WTC11 (cell line): ENCODE results near the gene MYL5. TPM values are rescaled to one million over a fixed set of nuclear protein-coding genes. Genes with fewer than 3 reads are reported as not detected.

Source experiments
- ATAC-seq: fragments of 200-7000 bp; cut with Tn5 transposase; 2 replicates; pipeline ENCODE4 v1.10.0; 2021; ENCODE audit warnings: mild to moderate bottlenecking, moderate library complexity
- CTCF ChIA-PET: fragments of 300-600 bp; sonication (Branson Sonifier 250); formaldehyde crosslinking; loops from one replicate; lab custom pipeline; 2021; ENCODE audit warnings: antibody characterized with exemption; lab: Charles Lee
- POLR2A ChIA-PET: fragments of 350-600 bp; sonication (Branson Sonifier 250); formaldehyde crosslinking; loops from one replicate; lab custom pipeline; 2021; ENCODE audit warnings: antibody characterized with exemption; lab: Charles Lee
- DNase-seq: peaks from one replicate; pipeline ENCODE4 v3.0.0; 2021; ENCODE audit warnings: low spot score
- H3K27ac Mint-ChIP-seq: 2 replicates; pipeline ENCODE4 v1.8.0; 2021; ENCODE audit warnings: mixed read lengths
- H3K27me3 Mint-ChIP-seq: 2 replicates; pipeline ENCODE4 v1.8.0; 2021; ENCODE audit warnings: low read depth, mild to moderate bottlenecking, moderate library complexity, mixed read lengths
- H3K36me3 Mint-ChIP-seq: 2 replicates; pipeline ENCODE4 v1.8.0; 2021; ENCODE audit warnings: mixed read lengths
- H3K4me1 Mint-ChIP-seq: 2 replicates; pipeline ENCODE4 v1.8.0; 2022; ENCODE audit warnings: mixed read lengths
- H3K4me3 Mint-ChIP-seq: 2 replicates; pipeline ENCODE4 v1.8.0; 2021; ENCODE audit warnings: mild to moderate bottlenecking, moderate library complexity, mixed read lengths
- H3K9me3 Mint-ChIP-seq: 2 replicates; pipeline ENCODE4 v1.8.0; 2021; ENCODE audit warnings: mixed read lengths
- AR ChIP-seq: fragments of 250-450 bp; sonication (Bioruptor Pico); IDR thresholded peaks from 2 replicates; pipeline ENCODE4 v1.9.0; 2021; ENCODE audit warnings: mild to moderate bottlenecking
- ATF3 ChIP-seq: sonication (generic); formaldehyde crosslinking; conservative IDR thresholded peaks from 2 replicates; pipeline ENCODE4 v1.8.1; 2022; ENCODE audit warnings: mild to moderate bottlenecking, missing genetic modification reagents
- CREM ChIP-seq: sonication (generic); formaldehyde crosslinking; IDR thresholded peaks from 2 replicates; pipeline ENCODE4 v1.8.1; 2022; ENCODE audit warnings: mild to moderate bottlenecking, missing genetic modification reagents, moderate library complexity
- CTCF ChIP-seq: fragments of 200-600 bp; IDR thresholded peaks from 2 replicates; pipeline ENCODE4 v1.8.0; 2022; ENCODE audit warnings: antibody characterized with exemption
- ELF4 ChIP-seq: sonication (generic); formaldehyde crosslinking; IDR thresholded peaks from 2 replicates; pipeline ENCODE4 v1.8.1; 2022; ENCODE audit warnings: low read depth, mild to moderate bottlenecking, moderate library complexity, missing genetic modification reagents
- HMGA2 ChIP-seq: fragments of 250-450 bp; sonication (Bioruptor Pico); IDR thresholded peaks from 2 replicates; pipeline ENCODE4 v1.4.0; 2021; ENCODE audit warnings: mild to moderate bottlenecking, moderate library complexity
- IRF1 ChIP-seq: sonication (generic); formaldehyde crosslinking; IDR thresholded peaks from 2 replicates; pipeline ENCODE4 v1.8.0; 2023; ENCODE audit warnings: missing genetic modification reagents
- NFE2L1 ChIP-seq: sonication (generic); formaldehyde crosslinking; IDR thresholded peaks from 2 replicates; pipeline ENCODE4 v1.8.1; 2023; ENCODE audit warnings: missing genetic modification reagents
- OVOL2 ChIP-seq: fragments of 250-450 bp; sonication (Bioruptor Pico); IDR thresholded peaks from 2 replicates; pipeline ENCODE4 v1.9.0; 2021; ENCODE audit warnings: mild to moderate bottlenecking, borderline replicate concordance
- RELA ChIP-seq: sonication (generic); formaldehyde crosslinking; IDR thresholded peaks from 2 replicates; pipeline ENCODE4 v1.8.1; 2022; ENCODE audit warnings: missing genetic modification reagents, mild to moderate bottlenecking, borderline replicate concordance
- SMAD4 ChIP-seq: sonication (generic); formaldehyde crosslinking; IDR thresholded peaks from 2 replicates; pipeline ENCODE4 v1.8.0; 2022; ENCODE audit warnings: mild to moderate bottlenecking, missing genetic modification reagents
- TEAD1 ChIP-seq: sonication (generic); formaldehyde crosslinking; IDR thresholded peaks from 2 replicates; pipeline ENCODE4 v1.8.0; 2022; ENCODE audit warnings: mild to moderate bottlenecking, missing genetic modification reagents
- USF1 ChIP-seq: sonication (generic); formaldehyde crosslinking; IDR thresholded peaks from 2 replicates; pipeline ENCODE4 v1.8.0; 2022; ENCODE audit warnings: mild to moderate bottlenecking, missing genetic modification reagents
- USF2 ChIP-seq: sonication (generic); formaldehyde crosslinking; IDR thresholded peaks from 2 replicates; pipeline ENCODE4 v1.8.1; 2023; ENCODE audit warnings: mild to moderate bottlenecking, missing genetic modification reagents, moderate library complexity
- ZMAT4 ChIP-seq: fragments of 250-450 bp; sonication (Bioruptor Pico); IDR thresholded peaks from 2 replicates; pipeline ENCODE4 v1.9.0; 2021; ENCODE audit warnings: mild to moderate bottlenecking
- ZNF121 ChIP-seq: sonication (generic); formaldehyde crosslinking; IDR thresholded peaks from 2 replicates; pipeline ENCODE4 v1.8.0; 2023; ENCODE audit warnings: missing genetic modification reagents
- ZNF219 ChIP-seq: sonication (generic); formaldehyde crosslinking; IDR thresholded peaks from 2 replicates; pipeline ENCODE4 v1.8.0; 2023; ENCODE audit warnings: missing genetic modification reagents, mild to moderate bottlenecking, borderline replicate concordance
- ZNF232 ChIP-seq: sonication (generic); formaldehyde crosslinking; IDR thresholded peaks from 2 replicates; pipeline ENCODE4 v1.8.0; 2022; ENCODE audit warnings: mild to moderate bottlenecking, missing genetic modification reagents
- ZNF317 ChIP-seq: sonication (generic); formaldehyde crosslinking; IDR thresholded peaks from 2 replicates; pipeline ENCODE4 v1.8.1; 2023; ENCODE audit warnings: low read depth, mild to moderate bottlenecking, moderate library complexity, missing genetic modification reagents, borderline replicate concordance
- ZNF396 ChIP-seq: fragments of 250-450 bp; sonication (Bioruptor Pico); IDR thresholded peaks from 2 replicates; pipeline ENCODE4 v1.8.0; 2021; ENCODE audit warnings: mild to moderate bottlenecking, moderate library complexity, borderline replicate concordance
- ZNF423 ChIP-seq: fragments of 250-450 bp; sonication (Bioruptor Pico); IDR thresholded peaks from 2 replicates; pipeline ENCODE4 v2.1.2; 2022; ENCODE audit warnings: mild to moderate bottlenecking, moderate library complexity
- ZNF512 ChIP-seq: sonication (generic); formaldehyde crosslinking; IDR thresholded peaks from 2 replicates; pipeline ENCODE4 v1.8.1; 2022; ENCODE audit warnings: missing genetic modification reagents, borderline replicate concordance
- ZNF671 ChIP-seq: fragments of 250-450 bp; sonication (Bioruptor Pico); IDR thresholded peaks from 2 replicates; pipeline ENCODE4 v1.8.0; 2021; ENCODE audit warnings: mild to moderate bottlenecking
- total RNA-seq: library from RNA; stranded (reverse); gene quantifications from 3 replicates; pipeline ENCODE4 v1.2.3, GENCODE V29; 2021

The MYL5 gene
- total RNA-seq, 1 experiment from 2014 or later = 22.2 TPM

- Mint-ChIP-seq H3K27me3 (peaks cover 4% of the 10 kb centered on the region; the same call in 1 of the 2 replicates), H3K4me3 (no peak overlapping the region), H3K36me3 (peaks cover 27% of the 10 kb centered on the region), H3K9me3 (peaks cover 11% of the 10 kb centered on the region)
- ChIA-PET POLR2A (no interaction called here), CTCF (interaction anchor here (0.9 to 2.4 kb wide), 2 partner anchors 26 to 33 kb away, joined by 3 to 7 read pairs; no protein-coding TSS in a partner anchor)
- TF ChIP-seq CTCF (no peak), ATF3 (CRISPR knock-in tag) (no peak), IRF1 (no peak), ELF4 (CRISPR knock-in tag) (no peak), ZNF423 (no peak), ZNF232 (CRISPR knock-in tag) (no peak), ZNF219 (no peak), ZMAT4 (CRISPR knock-in tag) (no peak)
- TF ChIP-seq, all 79 proteins: peak for 0
- ATAC-seq (no peak), DNase-seq (no peak)
- no peak overlapping the region for H3K27ac Mint-ChIP-seq
- H3K4me1 Mint-ChIP-seq = peaks cover 10% of the 10 kb centered on the region; the same call in 1 of the 2 replicates
Observed at GRCh38 chr4:709348-709747, 35.0 kb downstream of the MYL5 start.

GRCh38 chr4:710116-710515 is 35.8 kb downstream of the MYL5 start:
- ChIA-PET CTCF (interaction anchor here (0.9 to 2.4 kb wide), 3 partner anchors 26 to 33 kb away, joined by 3 to 7 read pairs (median 3); no protein-coding TSS in a partner anchor), POLR2A (no interaction called here)
- Mint-ChIP-seq H3K27ac (no peak overlapping the region), H3K36me3 (peaks cover 30% of the 10 kb centered on the region), H3K4me1 (peaks cover 10% of the 10 kb centered on the region; the same call in 1 of the 2 replicates), H3K9me3 (peaks cover 11% of the 10 kb centered on the region), H3K27me3 (no peaks in the 10 kb centered on the region; the same call in 1 of the 2 replicates), H3K4me3 (no peak overlapping the region)
- TF ChIP-seq ZNF396 (no peak), HMGA2 (CRISPR knock-in tag) (no peak), USF2 (CRISPR knock-in tag) (0 out of 2 replicates have a peak, but pooled peaks have one; percentile 9)
- DNase-seq = no peak
- ATAC-seq = no peak

- no peak overlapping the region for H3K4me3 Mint-ChIP-seq
- ChIA-PET CTCF (interaction anchor here (1.4 kb wide), 1 partner anchor 27 kb away, joined by 3 read pairs; no protein-coding TSS in a partner anchor), POLR2A (interaction anchor here (0.7 kb wide), 1 partner anchor 373 kb away, joined by 3 read pairs; no protein-coding TSS in a partner anchor)
- no peaks in the 10 kb centered on the region for H3K27me3 Mint-ChIP-seq
- ATAC-seq (0 out of 2 replicates have a peak, but pooled peaks have one; percentile 17), DNase-seq (no peak)
- peaks cover 10% of the 10 kb centered on the region; the same call in 1 of the 2 replicates for H3K4me1 Mint-ChIP-seq
- peaks cover 11% of the 10 kb centered on the region for H3K9me3 Mint-ChIP-seq
- H3K27ac Mint-ChIP-seq = no peak overlapping the region
- peaks cover 30% of the 10 kb centered on the region for H3K36me3 Mint-ChIP-seq
- no peak for TF ChIP-seq OVOL2 (CRISPR knock-in tag)
- no peak for TF ChIP-seq RELA (CRISPR knock-in tag)
- TF ChIP-seq SMAD4 (CRISPR knock-in tag) = no peak
- TF ChIP-seq ZNF671 (CRISPR knock-in tag) = no peak
- no peak for TF ChIP-seq AR
- no peak for TF ChIP-seq NFE2L1 (CRISPR knock-in tag)
- TF ChIP-seq ZNF219 = no peak
- no peak for TF ChIP-seq ZNF317 (CRISPR knock-in tag)
- TF ChIP-seq ZNF232 (CRISPR knock-in tag) = no peak
- TF ChIP-seq TEAD1 (CRISPR knock-in tag) = no peak
- TF ChIP-seq USF1 (CRISPR knock-in tag) = no peak
- TF ChIP-seq CREM = no peak
- TF ChIP-seq ZNF121 (CRISPR knock-in tag) = no peak
- TF ChIP-seq ZNF512 = no peak
Observed at GRCh38 chr4:710916-711315, 36.6 kb downstream of the MYL5 start.
